ENCODE measurements around the gene P2RY2. TPM values are rescaled to one million over a fixed set of nuclear protein-coding genes. Genes with fewer than 3 reads are reported as not detected.

P2RY2 gene
- total RNA-seq, 1 donor = under 0.01 TPM

DNA sequence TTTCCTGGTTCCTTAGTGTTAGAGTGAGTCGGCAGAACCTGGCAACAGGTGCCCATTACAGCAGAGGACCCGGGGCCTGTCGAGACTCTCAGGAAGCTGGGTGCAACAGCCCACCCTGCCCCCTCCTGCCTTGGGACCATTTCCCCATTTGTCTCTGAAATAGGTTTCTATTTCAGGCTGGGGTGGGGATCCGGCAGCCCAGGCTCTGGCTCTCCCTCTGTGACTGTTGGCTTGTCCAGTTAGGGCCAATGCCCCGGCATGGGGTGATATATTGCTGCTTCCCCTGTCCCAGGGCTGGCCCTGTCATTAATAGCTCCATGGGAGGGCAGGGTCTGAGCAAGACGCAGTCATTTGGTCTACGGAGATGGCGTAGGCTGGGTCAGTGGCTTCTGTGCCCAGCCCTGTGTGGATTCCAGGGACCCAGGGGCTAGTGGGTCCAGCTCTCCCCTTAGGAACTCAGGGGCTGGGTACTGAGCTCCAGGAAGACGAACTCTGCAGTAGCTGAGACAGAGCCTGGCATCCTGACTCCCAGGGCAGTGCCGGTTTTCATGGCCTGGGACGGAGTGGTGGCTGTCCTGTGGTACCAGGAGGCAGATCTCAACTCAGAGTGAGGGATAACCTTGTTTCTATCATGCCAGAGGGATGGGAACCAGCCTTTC is 56.8 kb downstream of the P2RY2 start:
- TF ChIP-seq, protein P1, sequence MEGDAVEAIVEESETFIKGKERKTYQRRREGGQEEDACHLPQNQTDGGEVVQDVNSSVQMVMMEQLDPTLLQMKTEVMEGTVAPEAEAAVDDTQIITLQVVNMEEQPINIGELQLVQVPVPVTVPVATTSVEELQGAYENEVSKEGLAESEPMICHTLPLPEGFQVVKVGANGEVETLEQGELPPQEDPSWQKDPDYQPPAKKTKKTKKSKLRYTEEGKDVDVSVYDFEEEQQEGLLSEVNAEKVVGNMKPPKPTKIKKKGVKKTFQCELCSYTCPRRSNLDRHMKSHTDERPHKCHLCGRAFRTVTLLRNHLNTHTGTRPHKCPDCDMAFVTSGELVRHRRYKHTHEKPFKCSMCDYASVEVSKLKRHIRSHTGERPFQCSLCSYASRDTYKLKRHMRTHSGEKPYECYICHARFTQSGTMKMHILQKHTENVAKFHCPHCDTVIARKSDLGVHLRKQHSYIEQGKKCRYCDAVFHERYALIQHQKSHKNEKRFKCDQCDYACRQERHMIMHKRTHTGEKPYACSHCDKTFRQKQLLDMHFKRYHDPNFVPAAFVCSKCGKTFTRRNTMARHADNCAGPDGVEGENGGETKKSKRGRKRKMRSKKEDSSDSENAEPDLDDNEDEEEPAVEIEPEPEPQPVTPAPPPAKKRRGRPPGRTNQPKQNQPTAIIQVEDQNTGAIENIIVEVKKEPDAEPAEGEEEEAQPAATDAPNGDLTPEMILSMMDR (IDR thresholded peaks at IDR 0.05; ENCODE audit: insufficient read depth, low read depth, low read length) = no peak
- DNase-seq (ENCODE audit: low read depth) = no peak
- H3K4me3 ChIP-seq (ENCODE audit: low read depth, low read length) = no peak overlapping the region

GRCh38 chr11:73275381-73275750 is 57.3 kb downstream of the P2RY2 start:
- no peak for DNase-seq (ENCODE audit: low read depth)
- H3K4me3 ChIP-seq (ENCODE audit: low read depth, low read length) = no peak overlapping the region
- TF ChIP-seq, protein P1 (IDR thresholded peaks at IDR 0.05; ENCODE audit: insufficient read depth, low read depth, low read length) = no peak

DNA sequence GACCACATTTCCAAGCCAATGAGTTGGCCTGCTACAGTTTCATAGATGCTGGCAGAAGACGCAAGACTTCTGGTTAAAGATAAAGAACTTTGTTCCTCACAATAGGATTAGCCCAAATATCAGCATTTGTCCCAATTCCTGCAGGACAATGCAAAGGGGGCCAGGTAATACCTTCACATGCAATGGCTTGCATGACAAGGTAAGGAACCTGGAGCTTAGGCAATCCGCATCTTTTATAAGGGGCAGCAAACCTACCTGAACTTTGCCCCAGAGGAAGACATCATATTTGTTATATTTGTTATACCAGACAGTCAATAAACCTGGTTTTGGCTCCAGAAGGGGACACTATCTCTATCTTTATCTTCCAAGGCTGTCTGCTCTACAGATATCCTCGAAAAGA is 59.4 kb downstream of the P2RY2 start:
- H3K4me3 ChIP-seq (ENCODE audit: low read depth, low read length) = no peak overlapping the region
- no peak for DNase-seq (ENCODE audit: low read depth)
- TF ChIP-seq, protein P1 (IDR thresholded peaks at IDR 0.05; ENCODE audit: insufficient read depth, low read depth, low read length) = no peak

DNA sequence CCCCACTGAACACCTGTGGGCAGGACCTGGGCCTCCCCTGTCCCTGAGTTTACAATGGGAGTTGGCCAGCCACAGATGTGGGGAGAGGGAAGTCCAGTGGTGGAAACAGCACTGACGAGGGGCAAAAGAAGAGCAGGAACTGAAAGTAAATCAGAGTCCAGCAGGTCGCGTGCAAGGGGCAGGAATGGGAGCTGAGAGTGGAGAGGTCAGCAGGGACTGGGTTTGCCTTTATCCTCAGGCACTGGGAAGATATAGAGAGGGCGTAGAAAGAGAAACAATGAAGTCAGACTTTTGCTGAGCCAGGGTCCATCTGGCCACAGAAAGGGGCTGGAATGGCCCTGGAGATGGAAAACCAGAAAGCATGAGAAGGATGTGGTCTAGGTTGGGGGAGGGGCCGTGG is 62.5 kb downstream of the P2RY2 start:
- H3K4me3 ChIP-seq (ENCODE audit: low read depth, low read length) = no peak overlapping the region
- TF ChIP-seq, protein P1 (IDR thresholded peaks at IDR 0.05; ENCODE audit: insufficient read depth, low read depth, low read length) = no peak
- no peak for DNase-seq (ENCODE audit: low read depth)

DNA sequence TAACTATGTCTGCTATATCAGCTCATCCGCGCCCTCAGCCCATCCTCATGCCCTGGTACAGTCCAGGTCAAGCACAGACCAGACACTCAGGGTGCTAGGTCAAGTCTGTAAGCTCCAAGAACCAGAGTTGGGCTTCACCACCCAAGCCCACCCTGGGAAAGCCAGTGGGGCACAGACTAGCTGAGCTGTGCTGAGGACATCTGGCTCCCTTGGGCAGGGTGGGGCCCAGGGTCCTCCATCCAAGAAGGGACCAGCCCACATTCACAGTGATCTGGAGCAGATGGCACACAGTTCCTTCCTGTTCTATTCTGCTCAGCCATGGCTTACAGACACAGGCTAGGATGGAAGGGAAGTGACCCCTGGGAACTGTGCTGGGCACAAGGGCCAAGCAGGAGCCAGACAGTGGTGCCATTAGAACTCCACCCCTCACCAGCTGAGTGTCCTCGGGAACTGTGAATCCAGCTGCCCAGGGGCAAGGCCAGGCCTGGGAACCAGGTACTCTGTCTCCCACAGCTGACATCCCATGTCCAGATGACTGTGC is 63.2 kb downstream of the P2RY2 start:
- no peak overlapping the region for H3K4me3 ChIP-seq (ENCODE audit: low read depth, low read length)
- TF ChIP-seq, protein P1 (IDR thresholded peaks at IDR 0.05; ENCODE audit: insufficient read depth, low read depth, low read length) = no peak
- no peak for DNase-seq (ENCODE audit: low read depth)

- no peak for DNase-seq (ENCODE audit: low read depth)
- TF ChIP-seq, protein P1 (IDR thresholded peaks at IDR 0.05; ENCODE audit: insufficient read depth, low read depth, low read length) = no peak
- no peak overlapping the region for H3K4me3 ChIP-seq (ENCODE audit: low read depth, low read length)
Observed at GRCh38 chr11:73281796-73282660, 63.9 kb downstream of the P2RY2 start.
